T1000 (cell line): ENCODE results near the gene LARGE1.

Experiments used
- DNase-seq: peaks from one replicate; lab custom pipeline; 2025; ENCODE audit warnings: mixed read lengths; lab: John Stamatoyannopoulos, UW

The LARGE1 gene

DNA sequence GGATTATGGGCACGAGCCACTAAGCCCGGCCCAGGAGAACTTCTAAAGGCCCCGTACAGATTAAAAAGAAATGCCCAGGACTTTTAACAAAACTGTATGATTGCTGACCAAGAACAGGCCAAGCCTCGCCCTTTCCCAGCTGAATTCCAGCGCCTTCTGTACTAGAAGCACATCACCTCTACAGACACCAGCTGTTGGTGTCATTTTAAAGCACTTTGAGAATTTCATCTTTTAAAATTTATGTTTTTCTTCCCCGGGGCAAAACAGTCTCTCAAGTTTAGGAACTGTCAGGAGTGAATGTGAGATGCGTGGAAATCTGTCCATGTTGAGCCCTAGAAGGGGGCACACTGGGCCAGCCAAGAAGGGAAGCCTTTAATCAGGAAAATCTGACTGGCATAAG lies 362.4 kb downstream of the LARGE1 start:
- no peak for DNase-seq

DNA sequence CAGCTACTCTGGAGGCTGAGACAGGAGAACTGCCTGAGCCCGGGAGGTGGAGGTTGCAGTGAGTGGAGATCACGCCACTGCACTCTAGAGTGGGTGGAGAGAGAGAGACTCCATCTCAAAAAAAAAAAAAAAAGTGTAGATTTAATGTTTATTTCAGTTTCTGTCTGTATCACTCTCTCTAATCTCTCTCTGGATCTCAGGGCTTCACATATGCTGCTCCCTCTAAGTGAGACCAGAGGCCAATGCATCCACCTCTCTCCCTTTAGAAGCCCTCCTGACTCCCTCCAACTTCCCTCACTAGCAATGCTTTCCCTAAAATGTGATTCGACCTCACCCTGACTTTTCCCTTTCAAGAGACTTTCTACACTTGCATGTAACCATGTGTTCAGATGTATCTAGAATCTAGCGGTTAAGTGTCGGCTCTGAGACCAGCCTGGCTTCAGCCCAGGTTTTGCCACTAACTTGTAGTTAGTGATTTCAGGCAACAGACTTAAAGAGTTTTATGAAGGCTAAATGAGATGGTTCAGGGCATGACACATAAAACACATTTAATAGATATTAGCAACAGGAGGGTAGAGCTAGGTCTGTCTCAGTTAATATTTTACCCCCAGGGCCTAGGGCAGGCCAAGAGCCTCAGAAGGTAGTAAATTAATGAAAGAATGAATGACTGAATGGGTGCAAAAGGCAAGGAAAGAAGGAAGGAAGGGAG lies 364.3 kb downstream of the LARGE1 start:
- DNase-seq: no peak

DNA sequence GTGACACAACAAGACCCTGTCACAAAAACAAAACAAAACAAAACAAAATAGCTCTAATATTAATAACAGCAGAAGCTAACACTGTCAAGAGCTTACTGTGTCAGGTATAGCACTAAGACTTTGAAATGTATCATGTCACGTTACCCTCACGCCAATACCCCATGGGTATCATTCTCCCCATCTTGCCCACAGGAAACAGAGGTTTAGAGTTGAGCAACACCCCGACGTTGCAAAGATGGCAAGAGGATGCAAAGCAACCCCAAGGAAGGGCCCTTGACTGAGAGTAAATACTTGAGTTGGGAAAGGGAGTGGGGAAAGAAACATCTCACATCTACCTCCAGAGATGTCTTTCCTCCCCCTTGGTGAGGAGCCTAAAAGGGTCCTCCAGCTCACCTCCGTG lies 366.8 kb downstream of the LARGE1 start:
- no peak for DNase-seq

DNA sequence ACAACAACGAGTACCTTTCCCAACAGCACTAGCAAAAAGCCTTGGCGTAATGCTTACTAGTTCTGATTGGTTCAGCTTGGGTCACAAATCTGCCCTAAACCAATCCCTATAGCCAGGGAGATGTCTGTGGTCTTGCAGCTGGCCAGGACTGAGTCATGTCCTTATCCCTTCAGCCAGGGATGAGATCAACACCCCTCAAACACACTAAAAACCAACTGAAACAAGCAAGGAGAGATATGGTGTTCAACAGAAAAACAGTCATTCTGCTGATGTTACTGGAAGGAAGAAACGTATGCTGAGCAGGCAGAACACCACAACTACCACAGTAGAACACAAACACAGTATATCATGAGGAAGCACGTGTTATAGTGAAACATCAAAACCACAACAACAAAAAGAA lies 375.6 kb downstream of the LARGE1 start:
- DNase-seq: no peak

DNA sequence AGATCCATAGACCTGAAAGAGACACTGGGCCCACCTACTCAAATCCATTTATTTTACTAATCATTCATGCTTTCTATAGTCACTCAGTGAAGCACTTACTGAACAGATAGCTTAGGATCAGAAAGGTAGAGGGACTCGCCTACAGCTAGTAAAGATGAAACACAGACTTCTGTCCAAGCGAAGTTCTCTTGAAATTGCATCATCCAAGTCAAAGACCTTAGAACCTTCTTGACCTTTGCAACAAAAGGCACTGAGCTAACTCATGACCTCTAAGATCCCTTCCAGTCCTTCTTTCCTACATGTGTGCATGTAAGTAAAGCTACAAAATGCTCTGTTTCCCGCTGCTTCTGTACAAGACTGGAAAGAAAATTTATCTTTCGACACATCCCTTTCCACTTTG lies 377.6 kb downstream of the LARGE1 start:
- no peak for DNase-seq

DNA sequence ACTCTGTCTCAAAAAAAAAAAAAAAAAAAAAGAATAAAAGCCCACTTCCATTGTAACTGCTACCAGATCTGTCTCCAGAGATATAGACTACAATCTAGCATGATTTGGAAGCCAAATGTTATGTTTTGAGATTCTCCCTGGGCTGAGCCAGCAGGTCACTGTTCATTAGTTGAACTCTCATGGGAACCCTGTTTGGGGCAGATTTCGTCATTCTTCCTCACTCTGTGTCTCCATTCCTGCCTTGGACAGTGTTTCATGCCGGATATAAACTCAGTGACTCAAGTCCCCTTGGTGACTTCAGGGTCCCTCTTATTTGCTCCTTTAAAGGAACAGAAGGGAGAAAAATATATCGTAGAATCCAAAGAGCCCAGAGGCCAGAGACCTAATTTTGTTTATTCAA lies 378.1 kb downstream of the LARGE1 start:
- no peak for DNase-seq

GRCh38 chr22:33539902-33540751 lies 380.1 kb downstream of the LARGE1 start:
- no peak for DNase-seq

DNA sequence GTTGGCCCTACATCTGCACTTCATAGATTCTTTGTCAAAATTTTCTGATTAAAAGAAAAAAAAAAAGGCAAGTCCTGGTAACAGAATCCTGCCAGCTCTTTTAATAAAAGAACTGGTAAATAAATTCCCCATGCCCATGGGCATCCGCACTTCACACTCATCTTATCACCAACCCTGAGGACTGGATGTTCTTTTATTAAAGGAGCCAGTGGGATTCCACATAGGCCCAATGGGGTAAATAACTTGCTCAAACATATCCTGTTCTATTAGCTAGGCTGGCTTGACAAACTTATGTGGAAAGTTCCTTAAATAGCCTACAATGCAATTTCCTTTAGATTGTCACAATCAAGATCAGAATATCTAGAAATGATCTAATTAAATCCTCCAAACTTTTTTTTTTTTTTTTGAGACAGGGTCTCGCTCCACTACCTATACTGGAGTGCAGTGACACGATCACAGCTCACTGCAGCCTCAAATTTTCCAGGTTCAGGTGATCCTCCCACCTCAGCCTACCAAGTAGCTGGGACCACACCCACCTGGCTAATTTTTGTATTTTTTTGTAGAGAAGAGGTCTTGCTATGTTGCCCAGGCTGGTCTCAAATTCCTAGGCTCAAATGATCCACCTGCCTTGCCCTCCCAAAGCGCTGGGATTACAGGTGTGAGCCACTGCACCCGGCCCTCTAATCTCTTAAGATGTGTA lies 380.9 kb downstream of the LARGE1 start:
- no peak for DNase-seq

GRCh38 chr22:33538277-33538885 lies 381.9 kb downstream of the LARGE1 start:
- no peak for DNase-seq

DNA sequence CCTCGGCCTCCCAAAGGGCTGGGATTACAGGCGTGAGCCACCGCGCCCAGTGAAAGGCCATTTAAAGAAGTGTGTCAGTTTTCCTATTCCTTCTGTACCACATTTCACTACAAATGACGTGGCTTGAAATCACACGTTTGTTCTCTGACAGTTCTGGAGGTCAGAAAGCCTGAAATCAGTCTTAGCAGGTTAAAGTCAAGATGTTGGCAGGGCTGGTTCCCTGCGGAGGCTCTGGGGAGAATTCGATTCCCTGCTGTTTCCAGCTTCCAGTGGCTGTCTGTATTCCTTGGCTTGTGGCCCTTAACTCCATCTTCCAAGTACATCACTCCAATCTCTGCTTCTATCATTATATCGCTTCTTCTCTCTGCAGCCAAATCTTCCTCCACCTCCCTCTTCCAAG lies 383.2 kb downstream of the LARGE1 start:
- no peak for DNase-seq

- no peak for DNase-seq
These were observed 384.1 kb downstream of the LARGE1 start for GRCh38 chr22:33535937-33536875.

DNA sequence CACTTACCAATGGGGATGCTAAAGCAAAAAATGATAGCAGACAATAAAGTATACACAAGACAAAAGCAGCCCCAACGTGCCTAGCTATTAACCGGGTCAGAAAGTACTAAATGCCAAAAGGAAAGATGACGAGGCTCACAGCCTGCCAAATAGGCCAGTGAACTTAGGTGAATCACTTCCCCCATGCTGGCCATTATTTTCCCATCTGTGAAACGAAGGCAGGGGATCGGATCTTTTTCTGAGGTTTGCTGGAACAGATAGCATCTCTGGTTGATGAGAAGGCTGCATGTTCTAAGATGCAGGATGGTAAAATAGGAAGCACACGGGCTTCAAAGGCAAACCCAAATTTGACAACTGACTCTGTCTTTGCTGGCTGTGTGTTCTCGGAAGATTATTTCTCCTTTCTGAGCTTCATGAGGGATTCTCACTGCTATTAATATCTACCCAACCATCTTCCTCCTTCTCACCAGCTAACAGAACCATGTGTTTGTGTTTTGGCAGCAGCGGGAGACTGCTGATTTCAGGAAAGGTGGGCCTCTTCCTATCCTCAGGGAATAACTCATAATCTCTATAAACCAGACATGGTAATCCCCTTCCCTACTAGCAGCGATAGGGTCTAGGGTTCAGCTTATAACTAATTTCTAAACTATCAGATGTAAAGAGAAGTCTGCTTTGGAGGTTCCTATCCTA lies 390.7 kb downstream of the LARGE1 start:
- no peak for DNase-seq

GRCh38 chr22:33528183-33528582 lies 392.1 kb downstream of the LARGE1 start:
- no peak for DNase-seq

DNA sequence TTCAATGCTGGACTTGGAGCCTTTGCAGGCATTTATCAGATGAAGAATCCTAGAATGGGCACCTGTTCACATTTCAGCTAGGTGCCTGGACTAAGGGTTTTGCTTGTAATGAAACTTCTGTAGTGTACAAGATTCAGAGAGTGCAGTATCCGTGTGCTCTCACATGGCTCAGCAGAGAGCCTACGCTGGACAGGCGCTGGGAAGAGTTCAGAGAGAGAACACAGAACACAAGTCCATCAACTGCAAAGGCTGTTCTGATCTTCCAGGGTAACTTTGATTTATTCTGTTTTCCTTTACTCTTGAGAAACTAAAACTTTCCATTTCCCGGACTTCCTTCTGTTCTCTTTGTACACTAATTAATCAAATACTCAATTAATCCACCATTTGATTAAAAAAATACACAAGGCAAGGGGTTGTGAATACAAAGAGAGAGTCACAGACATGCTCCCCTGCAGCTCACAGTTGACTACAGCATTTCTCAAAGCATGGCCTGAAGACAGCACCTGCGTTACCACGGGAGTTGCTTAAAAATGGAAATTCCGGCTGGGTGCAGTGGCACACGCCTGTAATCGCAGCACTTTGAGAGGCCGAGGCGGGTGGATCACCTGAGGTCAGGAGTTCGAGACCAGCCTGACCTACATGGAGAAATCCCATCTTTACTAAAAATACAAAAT lies 393.7 kb downstream of the LARGE1 start:
- no peak for DNase-seq

GRCh38 chr22:33524511-33525260 lies 395.6 kb downstream of the LARGE1 start:
- DNase-seq: no peak

DNA sequence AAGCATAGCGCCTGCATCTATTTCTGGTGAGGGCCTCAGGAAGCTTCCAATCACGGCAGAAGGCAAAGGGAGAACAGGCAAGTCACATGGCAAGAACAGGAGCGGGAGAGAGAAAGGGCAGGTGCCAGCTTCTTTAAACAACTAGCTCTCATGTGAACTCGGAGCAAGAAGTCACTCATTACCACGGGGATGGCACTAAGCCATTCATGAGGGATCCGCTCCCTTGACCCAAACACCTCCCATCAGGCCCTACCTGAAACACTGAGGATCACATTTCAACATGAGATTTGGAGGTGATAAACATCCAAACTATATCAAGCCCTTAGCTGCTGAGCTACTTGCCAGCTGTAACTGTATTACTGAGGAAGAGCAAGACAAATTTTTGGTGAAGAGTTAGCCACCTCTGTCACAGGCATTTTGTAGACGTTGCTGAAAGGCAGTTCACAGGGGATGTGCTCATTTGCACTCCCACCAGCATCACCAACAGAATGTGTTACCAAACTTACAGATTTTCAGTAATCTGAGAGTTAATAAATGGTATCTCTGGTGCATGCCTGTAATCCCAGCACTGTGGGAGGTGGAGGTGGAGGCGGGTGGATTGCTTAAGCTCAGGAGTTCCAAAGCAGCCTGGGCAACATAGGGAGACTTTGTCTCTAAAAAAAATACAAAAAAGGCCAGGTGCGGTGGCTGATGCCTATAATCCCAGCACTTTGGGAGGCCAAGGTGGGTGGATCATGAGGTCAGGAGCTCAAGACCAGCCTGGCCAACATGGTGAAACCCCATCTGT lies 398.2 kb downstream of the LARGE1 start:
- no peak for DNase-seq

DNA sequence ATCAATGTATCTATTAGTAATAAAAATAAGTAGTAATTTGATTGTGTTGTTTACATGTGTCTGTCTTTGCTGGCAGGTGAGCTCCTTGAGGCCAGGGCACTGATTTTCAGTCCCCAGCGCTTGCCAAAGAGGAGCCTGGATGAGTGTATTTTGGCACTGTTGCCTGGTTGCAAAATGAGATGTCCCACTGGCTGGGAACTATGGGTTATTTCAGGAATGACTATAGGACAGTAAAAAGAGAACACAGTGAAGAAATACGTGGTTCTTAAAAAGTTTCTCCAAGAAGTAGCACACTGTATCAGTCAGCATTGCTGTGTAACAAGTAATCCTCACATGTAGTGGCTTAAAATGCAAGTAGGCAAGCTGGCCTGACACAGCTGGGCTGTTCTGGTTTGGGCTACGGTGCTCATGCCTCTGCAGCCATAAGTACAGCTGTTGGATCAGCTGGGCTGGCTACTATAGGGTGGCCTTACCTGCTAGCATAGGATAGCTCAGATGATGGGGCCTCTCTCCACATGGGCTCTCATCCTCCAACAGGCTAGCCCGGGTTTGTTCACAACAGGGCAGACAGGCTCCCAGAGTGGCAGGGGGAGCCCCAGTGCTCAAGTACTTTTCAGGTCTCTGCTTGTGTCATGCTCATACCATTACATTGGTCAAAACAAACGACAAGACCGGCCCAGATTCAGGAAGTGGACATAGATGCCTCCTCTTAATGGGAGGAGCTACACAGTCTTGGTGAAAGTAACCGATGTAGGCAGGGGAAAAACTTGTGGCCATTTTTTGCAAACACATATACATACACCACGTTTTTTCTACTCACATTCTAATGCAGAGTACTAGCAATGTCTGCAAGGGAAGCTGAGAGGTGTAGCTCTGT lies 399.1 kb downstream of the LARGE1 start:
- no peak for DNase-seq
